Measurements from ENCODE around the gene DAP3. TPM values are rescaled to one million over a fixed set of nuclear protein-coding genes. Genes with fewer than 3 reads are reported as not detected.
"Not testable (repeated sequence)": the region's sequence is repeated elsewhere in the genome, so short reads cannot be mapped to it uniquely, and the experiment has no call there.

Gene DAP3
- total and polyA plus RNA-seq, 12 donors = 82.3 to 141 (median 113) TPM

- Histone ChIP-seq H3K4me3 (no peak overlapping the region), H3K27ac (no peak overlapping the region), H3K9me3 (no peaks in the 10 kb centered on the region), H3K27me3 (no peaks in the 10 kb centered on the region), H3K4me1 (peaks cover 0 to 5% (median 0%) of the 10 kb centered on the region in 9 donors), H3K36me3 (peaks cover 0 to 44% (median 38%) of the 10 kb centered on the region in 9 donors)
- 52 to 61% methylated on average over 2 of the region's 2 CpGs for WGBS, 2 donors
- intact Hi-C loops (cut with DNase I) = loop anchor here in 2 of 10 donors (10.0 kb wide), 2 partner anchors 63 to 303 kb away; no protein-coding TSS in a partner anchor
- DNase-seq = no peak
- no peak for TF ChIP-seq CTCF (IDR thresholded peaks at IDR 0.05)
- peak in 4 of 8 donors; percentile 13 to 39 (median 30) for ATAC-seq
Measured at GRCh38 chr1:155657463-155657862, 31.4 kb upstream of the DAP3 start.

- DNase-seq, H3K9me3 ChIP-seq, H3K4me1 ChIP-seq, H3K27me3 ChIP-seq, H3K4me3 ChIP-seq, H3K27ac ChIP-seq, ATAC-seq: not testable (repeated sequence)
- intact Hi-C loops (cut with DNase I) = loop anchor here in 1 of 10 donors (5.0 kb wide), 1 partner anchor 246 kb away; no protein-coding TSS in a partner anchor
- H3K36me3 ChIP-seq = peaks cover 0 to 82% (median 63%) of the 10 kb centered on the region in 9 donors
- 98 to 99% methylated on average over 3 of the region's 4 CpGs for WGBS, 2 donors
Measured at GRCh38 chr1:155661239-155661638, 27.7 kb upstream of the DAP3 start.

- Histone ChIP-seq H3K4me1 (no peaks in the 10 kb centered on the region), H3K27ac (no peak overlapping the region), H3K36me3 (peaks cover 5 to 100% (median 86%) of the 10 kb centered on the region in 9 donors), H3K4me3 (no peak overlapping the region), H3K27me3 (no peaks in the 10 kb centered on the region), H3K9me3 (no peaks in the 10 kb centered on the region)
- 98% methylated on average over 5 of the region's 5 CpGs for WGBS, 2 donors
- no peak for ATAC-seq
- no peak for DNase-seq
- TF ChIP-seq CTCF (IDR thresholded peaks at IDR 0.05) = no peak
- intact Hi-C loops (cut with DNase I) = loop anchor here in 3 of 10 donors (10.0 kb wide), 2 partner anchors 55 to 65 kb away; no protein-coding TSS in a partner anchor
Measured at GRCh38 chr1:155669233-155670162, 19.4 kb upstream of the DAP3 start.

- H3K27ac ChIP-seq = no peak overlapping the region
- ATAC-seq (no peak), DNase-seq (no peak)
- no peaks in the 10 kb centered on the region for H3K27me3 ChIP-seq
- WGBS, 2 donors = 95 to 96% methylated on average over 4 of the region's 4 CpGs
- H3K4me3 ChIP-seq = no peak overlapping the region
- H3K36me3 ChIP-seq = peaks cover 5 to 100% (median 89%) of the 10 kb centered on the region in 9 donors
- no peaks in the 10 kb centered on the region for H3K9me3 ChIP-seq
- TF ChIP-seq CTCF (IDR thresholded peaks at IDR 0.05) = no peak
- no peaks in the 10 kb centered on the region for H3K4me1 ChIP-seq
- intact Hi-C loops (cut with DNase I) = loop anchor here in 3 of 10 donors (10.0 kb wide), 2 partner anchors 53 to 63 kb away; no protein-coding TSS in a partner anchor
Measured at GRCh38 chr1:155671750-155672149, 17.1 kb upstream of the DAP3 start.

Measured in heart right ventricle (tissue), 16 donors.